ENCODE measurements around the gene GSAP. TPM values are rescaled to one million over a fixed set of nuclear protein-coding genes. Genes with fewer than 3 reads are reported as not detected.

Gene GSAP
- total RNA-seq, 8 experiments from 2014 or later, result 0.33 to 18.0 (median 1.7) TPM

DNA sequence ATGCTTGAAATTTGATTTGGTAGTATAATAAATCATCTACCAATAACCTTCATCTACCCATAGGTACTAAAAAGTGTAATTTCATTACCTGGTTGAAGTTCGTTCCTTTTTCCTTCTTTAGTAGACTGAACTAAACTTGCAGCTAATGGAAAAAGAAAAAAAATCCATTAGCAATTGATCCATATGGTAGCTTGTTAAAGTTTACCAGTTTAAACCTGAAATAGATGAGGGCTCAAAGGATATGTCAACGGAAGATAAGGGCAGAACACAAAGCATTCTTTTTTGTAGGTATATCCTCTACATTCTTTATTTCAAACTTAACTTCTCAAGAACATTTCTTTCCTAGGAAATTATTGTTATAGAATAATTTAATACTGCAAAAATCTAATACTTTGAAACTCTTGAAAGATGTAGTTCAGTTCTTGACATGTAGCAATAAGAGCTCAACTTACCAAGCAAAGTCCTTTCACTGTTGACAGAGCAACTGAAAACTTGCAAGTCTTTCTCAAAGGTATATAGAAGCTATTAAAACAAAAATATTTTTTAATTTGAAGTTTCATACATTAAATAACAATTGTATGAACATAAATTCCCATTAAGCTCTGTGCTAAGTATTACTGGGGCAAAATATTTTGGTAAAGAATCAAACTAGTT is 19.1 kb downstream of the GSAP start:
- 51 to 94% (median 70%) methylated on average over 1 to 2 of the region's 2 CpGs; no CpG with 5 or more reads in 1 of the 10 experiments for WGBS, 10 experiments
- in situ Hi-C loops (cut with MboI; ENCODE audit: low pct_unique_long_range_greater_than_20kb in 2 of 9, low sequenced_read_pairs in 9 of 9, unreplicated experiment in 9 of 9), result no loop called here
- H3K27ac ChIP-seq, result no peak overlapping the region
- no peak for ATAC-seq (replicated peaks in 6 of 8)
- H3K4me3 ChIP-seq, result no peak overlapping the region
- no peaks in the 10 kb centered on the region for H3K4me1 ChIP-seq (replicated peaks in 1 of 2)

- no peak overlapping the region for H3K27ac ChIP-seq
- no peak overlapping the region for H3K4me3 ChIP-seq
- WGBS, 10 experiments, result 13 to 70% (median 33%) methylated on average over 1 of the region's 1 CpG; no CpG with 5 or more reads in 3 of the 10 experiments
- in situ Hi-C loops (cut with MboI; ENCODE audit: low pct_unique_long_range_greater_than_20kb in 2 of 9, low sequenced_read_pairs in 9 of 9, unreplicated experiment in 9 of 9), result no loop called here
- ATAC-seq (replicated peaks in 6 of 8), result no peak
- no peaks in the 10 kb centered on the region for H3K4me1 ChIP-seq (replicated peaks in 1 of 2)
These were observed 20.5 kb downstream of the GSAP start for GRCh38 chr7:77395626-77396025.

- in situ Hi-C loops (cut with MboI; ENCODE audit: low pct_unique_long_range_greater_than_20kb in 2 of 9, low sequenced_read_pairs in 9 of 9, unreplicated experiment in 9 of 9), result no loop called here
- ATAC-seq (replicated peaks in 6 of 8), result no peak
These were observed 22.2 kb downstream of the GSAP start for GRCh38 chr7:77393954-77394353.

GRCh38 chr7:77393261-77393660 is 22.9 kb downstream of the GSAP start:
- in situ Hi-C loops (cut with MboI; ENCODE audit: low pct_unique_long_range_greater_than_20kb in 2 of 9, low sequenced_read_pairs in 9 of 9, unreplicated experiment in 9 of 9), result no loop called here
- WGBS, 10 experiments, result 79 to 100% (median 97%) methylated on average over 1 to 5 of the region's 5 CpGs; no CpG with 5 or more reads in 1 of the 10 experiments
- ATAC-seq (replicated peaks in 6 of 8), result peak in 3 of 8 experiments; percentile 38 to 55 (median 45)
- Histone ChIP-seq H3K4me1 (replicated peaks in 1 of 2) (no peaks in the 10 kb centered on the region), H3K27ac (no peak overlapping the region), H3K4me3 (no peak overlapping the region)

More at GRCh38 chr7:77393954-77394353, 22.2 kb downstream of the GSAP start:
- no peak overlapping the region for H3K27ac ChIP-seq
- no peaks in the 10 kb centered on the region for H3K4me1 ChIP-seq (replicated peaks in 1 of 2)
- no peak overlapping the region for H3K4me3 ChIP-seq
- 66 to 100% (median 94%) methylated on average over 1 to 6 of the region's 6 CpGs; no CpG with 5 or more reads in 1 of the 10 experiments for WGBS, 10 experiments

DNA sequence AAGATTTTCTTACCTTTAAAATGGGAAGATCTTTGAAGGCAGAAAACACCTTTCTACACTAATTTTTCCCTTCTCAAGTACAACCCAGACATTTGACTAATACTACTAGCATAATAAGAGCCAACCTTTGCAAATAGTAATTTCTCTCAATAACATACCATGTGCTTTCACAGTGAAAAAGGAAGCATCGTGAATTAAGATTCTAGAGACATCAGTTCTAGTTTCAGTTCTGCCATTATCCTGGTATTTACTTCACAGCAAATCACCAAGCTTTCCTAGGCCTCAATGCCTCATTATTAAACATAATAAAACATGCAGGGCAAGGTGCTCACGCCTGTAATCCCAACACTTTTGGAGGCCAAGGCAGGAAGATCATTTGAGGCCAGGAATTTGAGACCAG is 24.9 kb downstream of the GSAP start:
- Histone ChIP-seq H3K4me3 (no peak overlapping the region), H3K4me1 (replicated peaks in 1 of 2) (no peaks in the 10 kb centered on the region), H3K27ac (no peak overlapping the region)
- WGBS, 10 experiments, result 41 to 100% (median 83%) methylated on average over 1 to 2 of the region's 2 CpGs; no CpG with 5 or more reads in 2 of the 10 experiments
- in situ Hi-C loops (cut with MboI; ENCODE audit: low pct_unique_long_range_greater_than_20kb in 2 of 9, low sequenced_read_pairs in 9 of 9, unreplicated experiment in 9 of 9), result no loop called here
- no peak for ATAC-seq (replicated peaks in 6 of 8)

DNA sequence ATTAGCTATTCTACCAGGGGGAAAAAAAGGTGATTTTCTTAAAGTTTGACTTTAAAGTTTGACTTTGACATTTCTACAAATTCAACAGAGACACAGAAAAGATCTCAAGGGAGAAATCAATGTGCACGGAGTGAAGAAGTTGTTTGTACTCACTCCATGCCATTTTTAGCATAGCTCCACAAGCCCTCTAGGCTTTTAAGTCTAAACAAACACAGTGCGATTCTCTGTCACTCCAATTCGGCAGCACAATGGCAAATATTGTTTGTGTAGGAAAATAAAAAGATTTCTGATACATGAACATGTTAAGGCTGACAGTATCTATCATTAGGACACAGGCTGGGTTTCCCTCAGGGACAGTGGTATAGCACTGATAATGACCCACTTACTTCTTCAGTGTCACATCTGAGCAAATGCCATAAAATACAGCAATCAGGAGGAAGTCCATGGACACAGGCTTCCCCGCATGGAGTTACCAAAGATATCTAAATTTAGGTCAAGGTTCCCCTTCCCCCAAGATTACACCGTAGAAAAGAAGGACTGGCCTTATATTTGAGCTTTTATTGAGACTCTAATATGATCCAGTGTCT is 28.0 kb downstream of the GSAP start:
- Histone ChIP-seq H3K4me1 (replicated peaks in 1 of 2) (no peaks in the 10 kb centered on the region), H3K27ac (no peak overlapping the region), H3K4me3 (no peak overlapping the region)
- WGBS, 10 experiments, result 50 to 94% (median 75%) methylated on average over 2 to 5 of the region's 5 CpGs
- peak in 1 of 8 experiments; percentile 22 for ATAC-seq (replicated peaks in 6 of 8)
- in situ Hi-C loops (cut with MboI; ENCODE audit: low pct_unique_long_range_greater_than_20kb in 2 of 9, low sequenced_read_pairs in 9 of 9, unreplicated experiment in 9 of 9), result no loop called here

- Histone ChIP-seq H3K4me1 (replicated peaks in 1 of 2) (no peaks in the 10 kb centered on the region), H3K27ac (no peak overlapping the region), H3K4me3 (no peak overlapping the region)
- ATAC-seq (replicated peaks in 6 of 8), result peak in 3 of 8 experiments; percentile 86 to 94 (median 88)
- 12 to 100% (median 80%) methylated on average over 1 to 7 of the region's 7 CpGs; no CpG with 5 or more reads in 1 of the 10 experiments for WGBS, 10 experiments
- in situ Hi-C loops (cut with MboI; ENCODE audit: low pct_unique_long_range_greater_than_20kb in 2 of 9, low sequenced_read_pairs in 9 of 9, unreplicated experiment in 9 of 9), result no loop called here
These were observed 29.9 kb downstream of the GSAP start for GRCh38 chr7:77386165-77386822.

DNA sequence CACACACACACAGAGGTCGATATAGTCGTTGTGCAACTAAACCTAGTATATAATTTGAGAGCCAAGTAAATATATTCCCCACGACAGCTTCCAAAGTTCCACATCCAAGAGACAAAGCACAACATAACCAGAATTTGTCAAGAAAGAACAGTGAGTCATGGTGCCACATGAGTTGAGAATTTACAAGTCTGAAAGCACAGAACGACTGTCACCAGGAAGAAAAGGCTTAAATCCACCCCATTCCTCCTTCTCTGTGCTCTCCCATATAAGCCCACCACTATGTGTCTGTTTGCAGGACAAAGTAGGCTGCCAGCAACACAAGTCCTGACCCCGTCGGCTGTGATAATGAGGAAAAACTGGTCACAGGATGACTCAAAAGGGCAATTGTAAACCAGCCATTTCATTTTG is 32.8 kb downstream of the GSAP start:
- ATAC-seq (replicated peaks in 6 of 8), result peak in 3 of 8 experiments; percentile 11 to 34 (median 32)
- in situ Hi-C loops (cut with MboI; ENCODE audit: low pct_unique_long_range_greater_than_20kb in 2 of 9, low sequenced_read_pairs in 9 of 9, unreplicated experiment in 9 of 9), result no loop called here
- Histone ChIP-seq H3K4me1 (replicated peaks in 1 of 2) (no peaks in the 10 kb centered on the region), H3K4me3 (no peak overlapping the region), H3K27ac (no peak overlapping the region)
- 29 to 92% (median 62%) methylated on average over 1 to 6 of the region's 6 CpGs for WGBS, 10 experiments

GRCh38 chr7:77382532-77382931 is 33.6 kb downstream of the GSAP start:
- in situ Hi-C loops (cut with MboI; ENCODE audit: low pct_unique_long_range_greater_than_20kb in 2 of 9, low sequenced_read_pairs in 9 of 9, unreplicated experiment in 9 of 9), result no loop called here
- no peak overlapping the region for H3K27ac ChIP-seq

GRCh38 chr7:77378584-77378983 is 37.6 kb downstream of the GSAP start:
- Histone ChIP-seq H3K4me1 (replicated peaks in 1 of 2) (no peaks in the 10 kb centered on the region), H3K27ac (no peak overlapping the region), H3K4me3 (no peak overlapping the region)
- in situ Hi-C loops (cut with MboI; ENCODE audit: low pct_unique_long_range_greater_than_20kb in 2 of 9, low sequenced_read_pairs in 9 of 9, unreplicated experiment in 9 of 9), result no loop called here
- no peak for ATAC-seq (replicated peaks in 6 of 8)
- WGBS, 10 experiments, result 37 to 92% (median 79%) methylated on average over 2 to 3 of the region's 3 CpGs; no CpG with 5 or more reads in 1 of the 10 experiments

More at GRCh38 chr7:77382532-77382931, 33.6 kb downstream of the GSAP start:
- ATAC-seq (replicated peaks in 6 of 8), result no peak
- H3K4me3 ChIP-seq, result no peak overlapping the region
- H3K4me1 ChIP-seq (replicated peaks in 1 of 2), result no peaks in the 10 kb centered on the region

GRCh38 chr7:77370606-77371005 is 45.5 kb downstream of the GSAP start:
- in situ Hi-C loops (cut with MboI; ENCODE audit: low pct_unique_long_range_greater_than_20kb in 2 of 9, low sequenced_read_pairs in 9 of 9, unreplicated experiment in 9 of 9), result no loop called here
- Histone ChIP-seq H3K4me1 (replicated peaks in 1 of 2) (no peaks in the 10 kb centered on the region), H3K4me3 (no peak overlapping the region), H3K27ac (no peak overlapping the region)
- 5 to 100% (median 50%) methylated on average over 1 of the region's 1 CpG for WGBS, 10 experiments
- no peak for ATAC-seq (replicated peaks in 6 of 8)

- no peaks in the 10 kb centered on the region for H3K4me1 ChIP-seq (replicated peaks in 1 of 2)
- WGBS, 10 experiments, result 40 to 100% (median 65%) methylated on average over 1 to 2 of the region's 2 CpGs; no CpG with 5 or more reads in 2 of the 10 experiments
- H3K27ac ChIP-seq, result no peak overlapping the region
- H3K4me3 ChIP-seq, result no peak overlapping the region
- in situ Hi-C loops (cut with MboI; ENCODE audit: low pct_unique_long_range_greater_than_20kb in 2 of 9, low sequenced_read_pairs in 9 of 9, unreplicated experiment in 9 of 9), result no loop called here
- no peak for ATAC-seq (replicated peaks in 6 of 8)
These were observed 47.2 kb downstream of the GSAP start for GRCh38 chr7:77368974-77369373.

- Histone ChIP-seq H3K27ac (no peak overlapping the region), H3K4me3 (no peak overlapping the region), H3K4me1 (replicated peaks in 1 of 2) (no peaks in the 10 kb centered on the region)
- in situ Hi-C loops (cut with MboI; ENCODE audit: low pct_unique_long_range_greater_than_20kb in 2 of 9, low sequenced_read_pairs in 9 of 9, unreplicated experiment in 9 of 9), result no loop called here
- WGBS, 10 experiments, result 58 to 100% (median 83%) methylated on average over 1 to 3 of the region's 4 CpGs; no CpG with 5 or more reads in 5 of the 10 experiments
- no peak for ATAC-seq (replicated peaks in 6 of 8)
These were observed 48.2 kb downstream of the GSAP start for GRCh38 chr7:77367976-77368375.

All from motor neuron (in vitro differentiated cells).